ENCODE measurements around the gene BEND4.
"Not testable (repeated sequence)": the region's sequence is repeated elsewhere in the genome, so short reads cannot be mapped to it uniquely, and the experiment has no call there.

Gene BEND4

DNA sequence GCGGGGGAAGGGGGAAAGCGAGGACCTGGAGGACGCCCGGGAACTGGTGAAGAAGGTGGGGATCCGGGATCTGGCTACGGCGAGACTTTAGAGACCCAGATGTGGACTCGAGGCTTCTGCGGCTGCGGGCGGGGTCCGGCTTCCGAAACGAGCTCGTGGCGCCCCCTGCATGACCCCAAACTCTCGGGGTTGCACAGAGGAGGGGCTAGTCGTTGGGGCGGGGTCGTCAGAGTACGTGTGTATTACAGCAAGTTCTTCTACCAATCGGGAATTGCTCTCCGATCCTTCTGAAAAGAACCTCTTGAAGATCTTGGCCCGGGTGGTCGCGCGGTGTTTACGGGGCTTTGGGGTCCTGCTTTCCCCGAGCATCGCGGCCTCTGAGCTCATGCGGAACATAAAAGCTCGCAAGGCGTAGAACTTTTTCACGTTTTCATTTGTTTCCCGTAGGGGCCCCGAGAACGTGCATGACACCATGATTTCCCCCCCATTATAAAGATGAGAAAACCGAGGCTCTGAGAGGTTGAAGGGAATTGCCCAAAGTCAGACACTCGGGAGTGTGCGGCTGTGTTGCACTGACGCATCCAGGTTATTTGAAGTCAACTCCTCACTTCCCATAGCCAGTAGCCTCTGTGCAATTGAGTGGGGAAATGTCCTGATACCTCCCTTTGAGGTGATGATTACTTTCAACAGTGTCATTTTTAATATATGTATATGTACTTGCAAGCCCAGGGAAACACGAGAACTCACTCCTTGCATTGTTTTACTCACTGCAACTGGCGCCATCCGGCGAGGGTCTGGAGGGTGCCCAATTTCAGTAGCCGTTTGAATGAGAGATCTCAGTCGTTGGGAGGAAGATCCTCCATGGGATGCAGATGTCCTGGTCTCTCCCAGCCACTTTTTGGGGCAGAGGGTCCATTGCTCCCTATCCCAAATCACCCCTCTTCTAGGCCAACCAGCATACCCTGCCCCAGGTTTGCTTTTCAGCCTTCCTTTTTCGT lies at the start of gene BEND4:
TSS of gene BEND4 (minus strand) at position 149 of the 998 bp plus-strand sequence. CDS start 512 bp downstream, outside the sequence.
- DNase-seq (ENCODE audit: low spot score) = no peak

DNA sequence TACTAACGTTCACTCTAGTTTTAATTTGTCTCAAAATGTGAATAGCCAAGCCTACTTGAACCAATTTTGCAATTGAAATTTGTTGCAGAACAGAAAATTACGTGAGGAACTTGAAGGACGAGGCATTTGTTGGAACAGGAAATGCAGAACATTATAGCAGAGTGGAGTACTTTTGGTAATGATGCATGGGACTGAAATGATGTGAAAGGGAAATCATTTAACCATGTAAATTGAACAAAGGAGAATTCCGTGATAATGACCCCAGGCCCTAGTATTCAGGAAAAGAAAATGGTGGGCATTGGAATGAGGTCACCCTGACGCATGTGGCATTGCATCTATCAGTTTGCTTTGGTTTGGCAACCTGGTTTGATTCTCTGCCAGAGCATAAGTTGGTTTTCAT lies 44.9 kb upstream of the BEND4 start:
- DNase-seq (ENCODE audit: low spot score) = no peak

DNA sequence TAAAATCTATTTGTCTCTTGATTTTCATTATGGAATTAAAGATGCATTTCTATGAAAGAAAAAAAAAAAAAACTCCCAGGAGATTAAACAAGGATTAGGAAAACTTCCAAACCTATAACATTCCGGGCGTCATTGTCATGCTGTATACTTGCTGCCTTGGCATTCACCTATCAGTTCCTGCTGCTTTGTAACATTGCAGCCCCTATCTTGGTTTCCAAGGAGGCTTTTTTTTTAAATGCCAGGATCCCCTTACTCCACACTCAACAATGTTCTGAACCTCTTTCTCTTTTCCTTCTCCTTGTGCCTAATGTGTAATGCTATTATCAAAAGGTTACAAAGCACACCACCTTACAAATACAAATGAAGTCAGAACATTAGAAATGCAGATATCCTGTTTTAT lies 20.5 kb upstream of the BEND4 start:
- no peak for DNase-seq (ENCODE audit: low spot score)

DNA sequence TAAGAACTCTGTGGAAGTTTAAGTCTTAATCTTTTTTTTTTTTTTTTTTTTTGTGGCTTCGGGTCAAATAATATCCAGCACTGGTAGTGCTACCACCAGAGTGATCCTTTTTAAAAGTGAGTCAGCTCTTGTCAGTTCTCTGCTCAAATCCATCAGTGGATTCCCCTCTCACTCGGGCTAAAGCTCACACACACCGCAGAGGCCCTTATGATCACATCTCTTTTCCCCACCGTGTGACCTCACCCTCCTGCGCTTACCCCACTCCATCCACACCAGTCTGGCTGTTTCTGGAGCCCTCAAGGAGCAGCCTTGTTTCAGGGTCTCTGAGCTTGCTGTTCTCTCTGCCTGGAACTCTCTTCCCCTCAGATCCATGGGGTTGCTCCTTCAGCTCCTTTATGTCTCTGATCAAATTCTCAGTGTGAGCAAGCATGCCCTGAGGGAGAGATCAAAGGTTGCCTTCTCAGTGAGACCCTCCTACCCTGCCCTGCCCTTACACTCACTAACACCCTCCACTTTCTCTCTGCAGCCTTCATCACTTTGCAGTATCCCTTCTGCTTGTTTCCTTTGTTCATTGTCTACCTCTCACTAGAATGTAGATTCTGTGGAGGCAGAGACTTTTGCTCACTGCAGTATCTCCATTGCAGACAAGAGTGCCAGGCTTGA lies 19.8 kb upstream of the BEND4 start:
- no peak for DNase-seq (ENCODE audit: low spot score)

DNA sequence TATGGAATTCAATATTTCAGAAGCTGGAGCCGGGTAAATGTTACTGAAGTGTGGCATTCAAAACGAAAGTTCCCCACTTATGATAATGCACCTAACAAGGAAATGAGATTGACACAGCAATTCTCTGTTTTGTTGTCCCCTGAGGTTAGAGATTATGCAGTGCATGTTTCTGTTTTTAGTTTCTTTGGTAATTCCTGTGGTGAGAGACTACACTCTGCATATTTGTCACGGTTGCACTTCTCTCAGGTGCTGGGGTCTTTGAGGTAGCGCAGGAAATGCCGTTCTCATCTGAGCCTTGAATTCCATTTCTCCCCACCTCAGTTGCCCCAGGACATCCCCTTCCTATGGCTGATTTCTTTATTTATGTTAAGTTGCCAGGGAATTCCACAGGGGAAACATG lies 15.3 kb upstream of the BEND4 start:
- DNase-seq (ENCODE audit: low spot score) = no peak

DNA sequence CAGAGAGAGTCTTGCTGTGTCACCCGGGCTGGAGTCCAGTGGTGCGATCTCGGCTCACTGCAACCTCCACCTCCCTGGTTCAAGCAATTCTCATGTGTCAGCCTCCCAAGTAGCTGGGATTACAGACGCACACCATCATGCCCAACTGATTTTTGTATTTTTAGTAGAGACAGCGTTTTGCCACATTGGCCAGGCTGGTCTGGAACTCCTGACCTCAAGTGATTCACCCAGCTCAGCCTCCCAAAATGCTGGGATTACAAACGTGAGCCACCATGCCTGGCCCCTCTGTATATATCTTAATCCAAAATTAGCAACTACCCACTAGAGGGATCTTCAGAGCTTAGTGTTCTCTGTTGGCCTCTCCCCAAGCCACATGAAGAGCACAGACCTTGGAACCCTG lies 13.7 kb upstream of the BEND4 start:
- DNase-seq (ENCODE audit: low spot score) = not testable (repeated sequence)

DNA sequence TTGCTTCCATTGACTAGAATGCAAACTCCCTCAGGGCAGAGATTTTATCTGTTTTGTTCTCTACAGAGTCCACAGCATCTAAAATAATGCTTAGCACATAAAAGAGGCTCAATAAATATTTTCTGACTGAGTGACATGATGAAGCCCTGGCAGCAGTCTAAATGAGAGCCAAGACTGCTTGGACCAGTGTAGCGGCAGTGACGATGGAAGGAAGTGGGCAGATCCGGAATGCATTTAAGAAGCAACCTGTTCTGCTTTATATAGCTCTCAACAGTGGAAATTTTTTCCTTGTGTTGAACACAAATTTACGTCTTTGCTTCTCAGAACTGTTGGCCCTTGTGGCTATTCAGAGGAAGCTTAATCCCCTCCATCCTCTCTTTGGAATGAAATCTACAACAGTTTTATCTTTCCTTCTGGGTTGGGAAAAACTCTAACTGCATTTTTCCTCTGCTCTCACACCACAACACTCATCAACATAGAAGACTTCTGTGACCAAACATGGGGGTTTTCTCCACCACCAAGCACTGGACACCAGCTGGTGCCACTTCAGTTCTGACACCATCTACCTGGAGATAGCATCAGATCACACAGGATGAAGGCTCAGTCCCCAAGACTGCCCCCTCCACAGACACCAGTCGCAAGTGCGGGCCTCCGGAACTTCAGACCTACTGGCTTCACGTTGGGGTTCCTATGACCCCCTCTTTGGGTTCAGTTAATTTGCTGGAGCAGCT lies 7.0 kb upstream of the BEND4 start:
- no peak for DNase-seq (ENCODE audit: low spot score)

DNA sequence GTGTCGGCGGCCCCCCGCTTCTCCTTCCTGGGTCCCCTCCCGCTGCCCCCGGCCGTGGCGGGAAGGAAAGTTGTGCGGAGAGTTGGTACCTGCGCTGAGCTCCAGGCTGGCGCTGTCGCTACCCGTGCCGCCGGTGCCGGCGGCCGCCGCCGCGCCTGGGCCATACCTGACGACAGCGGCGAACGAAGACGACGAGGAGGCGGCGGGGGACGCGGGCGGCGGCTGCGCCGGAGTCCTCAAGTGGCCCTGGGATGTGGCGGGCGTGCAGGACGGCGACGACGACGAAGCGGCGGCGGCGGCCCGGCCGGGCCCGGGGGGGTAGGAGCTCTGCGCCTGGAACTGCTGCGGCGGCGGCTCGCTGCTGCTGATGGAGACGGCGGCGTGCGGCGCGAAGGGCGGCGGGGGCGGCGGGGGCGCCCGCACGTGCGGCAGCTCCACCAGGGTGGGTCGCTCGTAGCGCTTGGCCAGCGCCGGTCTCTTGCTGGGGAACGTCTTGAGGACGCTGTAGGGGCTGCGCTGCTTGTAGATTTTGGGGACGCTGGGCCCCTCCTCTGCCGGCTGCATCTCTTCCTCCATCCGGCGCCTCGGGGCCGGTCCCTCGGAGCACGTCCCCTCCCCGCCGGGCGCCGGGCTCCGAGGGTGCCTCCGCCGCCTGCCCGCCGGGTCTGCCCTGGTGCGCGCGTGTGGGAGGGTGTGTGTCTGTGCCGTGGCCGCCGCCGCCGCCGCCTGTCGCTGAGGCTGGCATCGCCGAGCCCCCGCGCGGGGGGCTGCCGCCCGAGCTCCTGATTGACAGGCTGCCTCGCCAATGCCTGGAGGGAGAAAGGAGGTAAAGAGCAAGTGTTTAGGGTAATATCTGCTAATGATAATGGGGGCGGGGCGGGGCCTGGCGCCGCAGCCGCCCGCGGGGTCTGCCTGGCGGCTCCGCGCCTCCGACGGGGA lies 618 bp downstream of the BEND4 start:
- no peak for DNase-seq (ENCODE audit: low spot score)

DNA sequence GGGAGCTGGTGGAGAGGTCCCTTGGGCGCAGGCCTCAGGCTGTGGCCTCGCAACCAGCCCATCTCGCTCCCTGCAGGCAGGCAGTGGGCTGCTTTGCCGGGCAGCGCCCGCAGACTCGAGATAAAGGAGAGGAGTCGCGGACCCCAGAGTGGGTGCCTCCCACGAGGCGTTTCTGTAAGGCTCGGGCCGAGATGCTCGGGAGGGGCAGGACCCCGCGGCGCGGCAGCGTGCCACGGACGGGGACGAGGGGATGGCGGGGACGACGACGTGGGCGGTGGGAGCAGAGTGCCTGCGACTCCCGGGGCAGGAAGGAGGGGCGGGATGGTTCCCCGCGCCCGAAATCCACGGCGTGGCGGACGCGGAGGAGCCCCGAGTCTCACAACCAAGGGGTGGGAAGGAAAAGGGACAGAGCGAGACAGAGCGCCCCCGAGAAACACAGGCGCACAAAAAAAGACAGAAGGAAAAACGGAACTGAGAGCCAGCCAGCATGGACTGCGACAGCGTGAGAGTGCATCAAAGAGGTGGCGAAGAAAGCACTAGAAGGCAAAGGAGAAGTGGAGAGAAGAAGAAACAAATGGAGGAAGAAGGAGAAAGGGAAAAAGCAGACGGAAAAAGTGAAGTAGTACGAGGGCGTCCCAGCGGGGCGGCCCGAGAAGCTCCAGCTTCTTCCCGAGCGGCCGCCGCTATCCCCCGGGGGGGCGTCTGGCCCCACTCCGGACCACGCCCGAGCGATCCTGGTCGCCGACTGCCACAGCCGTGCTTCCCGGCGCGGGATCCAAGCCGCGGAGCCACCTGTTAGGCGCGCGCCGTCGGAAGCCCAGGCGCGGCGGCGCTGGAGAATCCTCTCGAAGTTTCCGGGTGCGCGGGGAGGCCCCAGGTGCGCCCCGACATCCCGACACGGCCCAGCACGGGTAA lies 1.5 kb downstream of the BEND4 start:
- DNase-seq (ENCODE audit: low spot score) = no peak

DNA sequence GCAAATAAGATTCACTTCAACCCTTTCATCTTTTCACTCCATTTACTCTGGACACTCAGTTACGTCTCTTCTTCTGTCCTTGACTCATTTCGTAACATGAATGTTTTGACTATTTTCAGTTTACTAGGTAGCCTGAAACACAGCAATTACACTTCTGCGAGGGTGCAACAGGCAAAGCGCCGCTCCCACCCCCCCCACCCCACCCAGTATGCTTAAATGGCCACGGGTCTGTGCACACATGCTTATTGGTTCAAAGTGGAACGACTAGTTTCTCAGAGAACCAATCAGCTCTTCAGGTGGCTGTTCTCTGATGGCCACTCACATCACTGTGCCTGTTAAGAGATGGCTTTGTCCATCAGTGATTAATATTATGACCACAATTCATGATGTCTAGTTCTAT lies 3.5 kb downstream of the BEND4 start:
- no peak for DNase-seq (ENCODE audit: low spot score)

DNA sequence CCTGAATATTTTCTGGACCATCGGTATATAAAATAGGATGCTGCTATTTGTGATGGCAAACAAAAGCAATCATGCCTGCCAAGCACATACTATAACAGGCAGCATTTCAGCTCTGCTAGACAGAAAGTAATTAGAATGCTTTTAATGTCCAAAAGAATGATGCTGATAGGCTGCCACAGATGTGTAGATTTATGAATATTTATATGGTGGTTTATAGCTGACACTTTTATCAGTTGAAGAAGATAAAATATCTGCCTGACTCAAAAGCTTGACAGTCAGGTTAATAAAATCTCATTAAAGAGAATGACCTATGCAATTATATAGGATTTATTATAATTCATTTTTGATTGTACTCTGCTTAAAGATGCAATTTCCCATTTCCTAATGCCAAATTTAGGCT lies 4.0 kb downstream of the BEND4 start:
- DNase-seq (ENCODE audit: low spot score) = no peak

DNA sequence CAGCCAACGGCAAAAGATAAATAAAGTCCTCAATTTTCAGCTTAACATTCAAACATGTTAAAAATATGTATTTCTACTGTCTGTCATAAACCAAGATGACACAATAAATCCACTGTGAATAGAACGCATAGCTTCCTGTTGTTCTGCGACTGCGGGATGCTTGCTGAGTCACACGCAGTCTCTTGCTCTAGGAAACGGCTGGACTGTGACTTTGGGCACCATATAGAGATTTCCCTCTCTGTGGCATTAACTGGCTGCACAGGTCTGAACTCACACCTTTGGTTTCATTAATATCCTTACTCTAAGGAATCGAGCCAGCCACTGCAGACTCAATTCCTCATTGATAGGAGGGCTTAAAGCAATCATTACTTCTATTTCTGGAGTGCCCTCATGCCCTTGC lies 8.4 kb downstream of the BEND4 start:
- no peak for DNase-seq (ENCODE audit: low spot score)

DNA sequence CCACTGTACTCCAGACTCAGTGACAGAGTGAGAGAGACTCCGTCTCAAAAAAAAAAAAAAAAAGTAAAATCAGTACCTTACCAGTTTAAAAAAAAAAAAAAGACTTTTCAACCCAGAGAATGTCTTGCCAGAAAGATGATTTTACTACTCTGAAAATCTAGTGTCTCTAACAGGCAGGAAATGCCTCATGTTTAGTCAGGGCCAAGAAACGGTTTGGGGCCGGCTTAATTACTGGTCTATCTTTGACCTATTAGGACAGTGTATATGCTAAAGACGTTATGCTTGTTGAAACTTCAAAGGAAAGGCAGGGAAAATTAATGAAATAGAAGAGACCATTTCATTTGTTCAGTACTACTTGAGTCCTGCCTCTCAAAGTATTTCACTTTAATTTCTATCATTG lies 9.9 kb downstream of the BEND4 start:
- DNase-seq (ENCODE audit: low spot score) = no peak

DNA sequence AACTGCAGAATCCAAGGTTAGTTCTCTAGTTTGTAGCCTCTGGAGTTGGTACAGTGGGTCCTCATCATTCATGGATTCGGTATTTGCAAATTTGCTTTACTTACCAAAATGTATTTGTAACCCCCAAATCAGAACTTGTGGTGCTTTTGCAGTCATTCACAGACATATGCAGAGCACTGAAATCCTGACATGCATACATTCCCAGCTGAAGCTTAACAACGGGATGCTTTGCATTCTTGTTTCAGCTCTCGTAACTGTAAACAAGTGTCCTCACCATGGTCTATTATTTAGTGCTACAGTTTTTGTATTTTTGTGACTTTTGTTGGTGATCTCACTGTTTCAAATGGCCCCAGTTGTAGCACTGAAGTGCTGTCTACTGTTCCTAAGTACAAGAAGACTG lies 16.1 kb downstream of the BEND4 start:
- no peak for DNase-seq (ENCODE audit: low spot score)

DNA sequence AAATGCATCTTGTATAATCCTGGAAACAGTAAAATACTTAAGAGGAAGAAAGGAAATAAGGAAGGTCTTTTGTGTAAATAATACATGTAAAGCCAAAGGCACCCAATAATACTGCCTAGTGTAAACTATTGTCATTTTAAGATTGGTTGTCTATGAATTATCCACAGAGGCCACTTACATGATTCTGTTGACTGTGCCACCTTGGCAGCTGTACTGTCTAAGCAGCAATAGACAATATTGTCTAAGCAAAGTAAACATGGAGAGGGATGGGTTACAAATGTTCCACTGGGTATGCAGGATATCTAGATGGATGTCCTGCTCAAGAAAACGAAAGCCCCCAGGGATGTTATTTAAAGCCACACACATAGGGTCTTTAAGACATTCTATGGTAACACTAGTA lies 19.4 kb downstream of the BEND4 start:
- no peak for DNase-seq (ENCODE audit: low spot score)

DNA sequence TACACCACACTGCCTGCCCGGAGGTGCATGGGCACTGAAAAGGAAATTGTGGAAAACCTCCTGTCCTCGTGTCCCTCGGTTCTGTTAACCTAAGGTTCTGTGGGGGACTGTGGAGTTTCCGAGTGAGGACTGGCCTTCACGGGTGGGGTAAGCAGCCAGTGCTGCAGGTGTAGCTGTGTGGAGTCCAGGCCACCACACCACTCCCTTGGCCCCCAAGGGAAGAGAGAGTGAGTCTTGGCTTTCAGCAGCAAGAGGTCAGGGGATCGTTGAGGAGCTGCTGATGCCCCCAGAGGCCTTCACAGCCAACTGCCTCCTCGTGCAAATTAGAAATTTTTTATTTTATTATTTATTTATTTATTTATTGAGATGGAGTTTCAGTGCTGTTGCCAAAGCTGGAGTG lies 20.4 kb downstream of the BEND4 start:
- DNase-seq (ENCODE audit: low spot score) = no peak

DNA sequence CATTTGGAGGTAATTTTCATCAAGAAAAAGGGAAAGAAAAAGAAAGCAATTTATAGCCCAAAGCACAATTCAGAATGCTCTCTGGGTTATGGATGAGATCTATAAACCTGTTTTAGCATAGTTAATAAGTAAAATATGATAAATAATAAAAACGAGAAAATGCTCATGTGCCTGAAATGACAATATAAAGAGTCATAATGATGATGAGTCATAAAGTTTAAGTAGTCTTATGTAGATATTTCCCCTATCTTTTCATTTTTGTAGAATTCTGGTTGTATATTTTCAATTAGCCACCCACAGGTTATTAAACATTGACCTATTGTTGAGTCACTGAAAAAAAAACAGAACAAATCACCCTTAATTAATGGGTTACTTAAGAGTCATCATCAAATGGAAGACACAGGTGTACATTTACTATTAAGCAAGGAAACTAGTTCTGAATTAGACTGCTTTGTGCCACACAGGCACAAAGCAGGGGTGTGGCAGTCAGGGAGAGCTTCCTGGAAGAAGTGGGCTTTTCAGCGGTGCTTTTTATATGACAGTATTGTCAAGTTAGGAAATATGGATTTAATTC lies 29.3 kb downstream of the BEND4 start:
- DNase-seq (ENCODE audit: low spot score) = no peak

DNA sequence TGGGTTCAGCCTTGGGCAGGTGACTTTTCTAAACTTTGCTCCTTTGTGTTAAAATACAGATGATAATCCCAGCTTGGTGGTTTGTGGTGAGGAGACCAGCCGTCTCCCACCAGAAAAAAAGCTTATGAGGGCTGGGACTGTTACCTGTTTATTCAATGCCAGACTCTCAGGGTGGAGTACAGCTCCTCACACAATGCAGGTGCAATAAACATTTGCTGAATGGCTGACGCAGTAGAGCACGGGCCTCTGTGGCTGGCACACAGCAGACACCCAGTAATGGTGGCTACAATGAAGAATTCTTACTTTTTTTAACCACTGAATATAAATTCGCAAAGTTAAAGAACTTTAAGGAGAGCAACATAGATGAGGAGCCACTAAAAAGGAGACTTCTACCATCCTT lies 30.2 kb downstream of the BEND4 start:
- DNase-seq (ENCODE audit: low spot score) = no peak

DNA sequence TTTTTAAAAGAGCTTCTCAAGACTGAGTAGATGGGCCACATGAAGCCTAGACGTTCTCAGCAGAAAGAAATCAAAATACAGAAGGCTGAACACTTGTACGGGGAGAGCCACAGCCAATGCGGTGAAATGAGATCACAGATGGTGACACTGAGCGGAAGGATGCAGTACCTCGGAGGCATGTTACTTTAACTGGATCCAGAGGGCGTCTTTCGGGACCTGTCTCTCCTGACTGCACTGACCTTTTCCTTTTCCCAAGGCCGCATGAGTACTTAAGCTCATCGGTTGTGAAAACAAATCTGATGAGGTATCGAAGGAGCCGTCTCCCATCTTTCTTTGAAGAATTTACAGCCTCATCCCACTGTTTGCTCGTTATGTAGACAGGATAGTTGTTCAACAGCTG lies 32.6 kb downstream of the BEND4 start:
- no peak for DNase-seq (ENCODE audit: low spot score)

DNA sequence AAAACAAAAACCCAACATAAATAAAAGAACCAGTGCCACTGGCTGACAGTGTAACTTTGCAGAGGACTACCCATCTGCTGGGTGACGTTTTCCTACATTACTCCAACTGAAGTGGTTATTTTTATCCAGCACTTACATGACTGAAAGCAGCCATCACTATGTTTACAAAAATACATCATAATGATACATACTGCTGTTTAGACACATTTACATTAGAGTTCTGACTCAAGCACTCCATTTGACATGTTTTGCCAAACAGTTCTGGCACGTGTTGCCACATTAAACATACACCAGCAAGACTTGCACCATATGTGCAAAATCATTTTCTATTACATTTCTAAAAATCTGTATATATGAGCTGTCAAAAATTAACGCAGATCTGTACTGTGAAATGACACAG lies 39.6 kb downstream of the BEND4 start:
- DNase-seq (ENCODE audit: low spot score) = no peak

Measured in HuH-7.5 (cell line).